GM12878 (cell line): Measurements from ENCODE around the gene IGF2R.

Experiments
- SIN3A ChIP-seq: IDR thresholded peaks from 2 replicates; pipeline ENCODE4 v1.6.1; 2012; ENCODE audit warnings: low read depth, low read length, improper control_type of control experiment
- TF ChIP-seq, protein P1 (sequence below), 3 experiments: IDR thresholded peaks in 2 of 3; conservative IDR thresholded peaks in 1 of 3; 2 replicates each; pipeline ENCODE4 v1.5.1; 2011; ENCODE audit warnings: low read depth in 3 of 3, low read length in 3 of 3, mild to moderate bottlenecking in 3 of 3, control low read depth in 2 of 3, moderate library complexity in 2 of 3, inconsistent platforms in 1 of 3, mixed read lengths in 1 of 3; ENCODE audit not compliant: control insufficient read depth in 2 of 3, insufficient read depth in 1 of 3; ENCODE audit errors: extremely low read depth in 1 of 3
- TF ChIP-seq, protein P2 (sequence below): fragments of 450-650 bp; IDR thresholded peaks from 2 replicates; pipeline ENCODE4 v1.6.1; 2017; ENCODE audit warnings: mild to moderate bottlenecking

GRCh38 chr6:160054913-160055312 lies 86.0 kb downstream of the IGF2R start:
- TF ChIP-seq SIN3A, result no peak
- TF ChIP-seq, protein P1, sequence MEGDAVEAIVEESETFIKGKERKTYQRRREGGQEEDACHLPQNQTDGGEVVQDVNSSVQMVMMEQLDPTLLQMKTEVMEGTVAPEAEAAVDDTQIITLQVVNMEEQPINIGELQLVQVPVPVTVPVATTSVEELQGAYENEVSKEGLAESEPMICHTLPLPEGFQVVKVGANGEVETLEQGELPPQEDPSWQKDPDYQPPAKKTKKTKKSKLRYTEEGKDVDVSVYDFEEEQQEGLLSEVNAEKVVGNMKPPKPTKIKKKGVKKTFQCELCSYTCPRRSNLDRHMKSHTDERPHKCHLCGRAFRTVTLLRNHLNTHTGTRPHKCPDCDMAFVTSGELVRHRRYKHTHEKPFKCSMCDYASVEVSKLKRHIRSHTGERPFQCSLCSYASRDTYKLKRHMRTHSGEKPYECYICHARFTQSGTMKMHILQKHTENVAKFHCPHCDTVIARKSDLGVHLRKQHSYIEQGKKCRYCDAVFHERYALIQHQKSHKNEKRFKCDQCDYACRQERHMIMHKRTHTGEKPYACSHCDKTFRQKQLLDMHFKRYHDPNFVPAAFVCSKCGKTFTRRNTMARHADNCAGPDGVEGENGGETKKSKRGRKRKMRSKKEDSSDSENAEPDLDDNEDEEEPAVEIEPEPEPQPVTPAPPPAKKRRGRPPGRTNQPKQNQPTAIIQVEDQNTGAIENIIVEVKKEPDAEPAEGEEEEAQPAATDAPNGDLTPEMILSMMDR (IDR thresholded peaks at IDR 0.05 in 2 of 3, conservative IDR thresholded peaks at IDR 0.05 in 1 of 3; ENCODE audit: control insufficient read depth in 2 of 3, extremely low read depth in 1 of 3, insufficient read depth in 1 of 3, low read depth in 3 of 3, low read length in 3 of 3), result no peak
- TF ChIP-seq, protein P2, sequence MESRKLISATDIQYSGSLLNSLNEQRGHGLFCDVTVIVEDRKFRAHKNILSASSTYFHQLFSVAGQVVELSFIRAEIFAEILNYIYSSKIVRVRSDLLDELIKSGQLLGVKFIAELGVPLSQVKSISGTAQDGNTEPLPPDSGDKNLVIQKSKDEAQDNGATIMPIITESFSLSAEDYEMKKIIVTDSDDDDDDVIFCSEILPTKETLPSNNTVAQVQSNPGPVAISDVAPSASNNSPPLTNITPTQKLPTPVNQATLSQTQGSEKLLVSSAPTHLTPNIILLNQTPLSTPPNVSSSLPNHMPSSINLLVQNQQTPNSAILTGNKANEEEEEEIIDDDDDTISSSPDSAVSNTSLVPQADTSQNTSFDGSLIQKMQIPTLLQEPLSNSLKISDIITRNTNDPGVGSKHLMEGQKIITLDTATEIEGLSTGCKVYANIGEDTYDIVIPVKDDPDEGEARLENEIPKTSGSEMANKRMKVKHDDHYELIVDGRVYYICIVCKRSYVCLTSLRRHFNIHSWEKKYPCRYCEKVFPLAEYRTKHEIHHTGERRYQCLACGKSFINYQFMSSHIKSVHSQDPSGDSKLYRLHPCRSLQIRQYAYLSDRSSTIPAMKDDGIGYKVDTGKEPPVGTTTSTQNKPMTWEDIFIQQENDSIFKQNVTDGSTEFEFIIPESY, result no peak
